Neural progenitor cell (in vitro differentiated cells): ENCODE measurements around the gene FMNL2. TPM values are rescaled to one million over a fixed set of nuclear protein-coding genes. Genes with fewer than 3 reads are reported as not detected.

Experiments used
- DNase-seq: peaks from one replicate; pipeline ENCODE4 v3.0.0-alpha.2; 2016; ENCODE audit warnings: low spot score
- H2AFZ ChIP-seq: fragments of 200-600 bp; sonication (generic); replicated peaks from 2 replicates; pipeline ENCODE4 v1.6.1; 2016; ENCODE audit warnings: antibody characterized with exemption
- H3F3A ChIP-seq: fragments of 200-600 bp; sonication (generic); 2 replicates; pipeline ENCODE4 v1.6.1; 2016; ENCODE audit warnings: antibody characterized with exemption, low read depth
- H3K27ac ChIP-seq: fragments of 200-600 bp; sonication (generic); 2 replicates; pipeline ENCODE4 v1.5.1; 2016; ENCODE audit warnings: mild to moderate bottlenecking
- H3K27me3 ChIP-seq: fragments of 200-600 bp; sonication (generic); 2 replicates; pipeline ENCODE4 v1.6.1; 2016; ENCODE audit warnings: mild to moderate bottlenecking, moderate library complexity
- H3K36me3 ChIP-seq: fragments of 200-600 bp; sonication (generic); 2 replicates; pipeline ENCODE4 v1.5.1; 2016
- H3K4me1 ChIP-seq: fragments of 200-600 bp; sonication (generic); 2 replicates; pipeline ENCODE4 v1.6.1; 2016; ENCODE audit warnings: mixed run types
- H3K4me2 ChIP-seq: fragments of 200-600 bp; sonication (generic); 2 replicates; pipeline ENCODE4 v1.6.1; 2016
- H3K4me3 ChIP-seq: fragments of 200-600 bp; sonication (generic); 2 replicates; pipeline ENCODE4 v1.5.1; 2016
- H3K79me2 ChIP-seq: fragments of 200-600 bp; sonication (generic); 2 replicates; pipeline ENCODE4 v1.6.1; 2016; ENCODE audit warnings: low read depth
- H3K9ac ChIP-seq: fragments of 200-600 bp; sonication (generic); 2 replicates; pipeline ENCODE4 v1.6.1; 2016
- H3K9me3 ChIP-seq: fragments of 200-600 bp; sonication (generic); 2 replicates; pipeline ENCODE4 v1.5.1; 2016; ENCODE audit warnings: low read depth
- H4K20me1 ChIP-seq: fragments of 200-600 bp; sonication (generic); 2 replicates; pipeline ENCODE4 v1.6.1; 2016; ENCODE audit warnings: low read depth
- H3K27ac Mint-ChIP-seq: 3 replicates; pipeline ENCODE4 v1.8.0; 2021; ENCODE audit warnings: mixed read lengths
- H3K27me3 Mint-ChIP-seq: 2 replicates; pipeline ENCODE4 v1.8.0; 2022; ENCODE audit warnings: low read depth, mild to moderate bottlenecking, inconsistent platforms, moderate library complexity, mixed read lengths; ENCODE audit not compliant: insufficient read depth
- H3K36me3 Mint-ChIP-seq: 3 replicates; pipeline ENCODE4 v1.8.0; 2021; ENCODE audit warnings: mixed read lengths
- H3K4me1 Mint-ChIP-seq: 3 replicates; pipeline ENCODE4 v1.8.0; 2021; ENCODE audit warnings: mixed read lengths
- H3K4me3 Mint-ChIP-seq: 3 replicates; pipeline ENCODE4 v1.8.0; 2021; ENCODE audit warnings: mild to moderate bottlenecking, moderate library complexity, mixed read lengths
- H3K9me3 Mint-ChIP-seq: 3 replicates; pipeline ENCODE4 v1.8.0; 2020; ENCODE audit warnings: mixed read lengths
- EZH2 ChIP-seq: fragments of 200-600 bp; sonication (generic); IDR thresholded peaks from 2 replicates; pipeline ENCODE4 v1.6.1; 2017; ENCODE audit warnings: antibody characterized with exemption, mild to moderate bottlenecking, moderate library complexity
- EZH2phosphoT487 ChIP-seq: fragments of 200-600 bp; sonication (generic); IDR thresholded peaks from 2 replicates; pipeline ENCODE4 v1.6.1; 2017; ENCODE audit warnings: antibody characterized with exemption
- total RNA-seq: library from RNA; depleted of rRNA; stranded (reverse); fragments of >200 nt; gene quantifications from 2 replicates; pipeline ENCODE4 v1.2.3, GENCODE V29; 2015; ENCODE audit warnings: low replicate concordance
- TF ChIP-seq, protein P1 (sequence below): fragments of 200-600 bp; sonication (generic); IDR thresholded peaks from 2 replicates; pipeline ENCODE4 v1.5.1; 2017; ENCODE audit warnings: antibody characterized with exemption, mild to moderate bottlenecking

The FMNL2 gene
- total RNA-seq, 1 donor from 2014 or later, result 99.7 TPM

- no peak overlapping the region for H3K9ac ChIP-seq
- peaks cover 10% of the 10 kb centered on the region for H3K27me3 ChIP-seq
- H3K4me2 ChIP-seq, result peak overlapping the region; percentile 91
- no peak overlapping the region for H2AFZ ChIP-seq
- Mint-ChIP-seq H3K36me3 (peaks cover 2% of the 10 kb centered on the region), H3K4me1 (peaks cover 34% of the 10 kb centered on the region), H3K9me3 (no peaks in the 10 kb centered on the region), H3K27ac (no peak overlapping the region), H3K27me3 (peaks cover 5% of the 10 kb centered on the region), H3K4me3 (peak overlapping the region; percentile 99)
- peaks cover 14% of the 10 kb centered on the region for H3F3A ChIP-seq
- TF ChIP-seq EZH2phosphoT487 (no peak), EZH2 (no peak)
- TF ChIP-seq, protein P1, sequence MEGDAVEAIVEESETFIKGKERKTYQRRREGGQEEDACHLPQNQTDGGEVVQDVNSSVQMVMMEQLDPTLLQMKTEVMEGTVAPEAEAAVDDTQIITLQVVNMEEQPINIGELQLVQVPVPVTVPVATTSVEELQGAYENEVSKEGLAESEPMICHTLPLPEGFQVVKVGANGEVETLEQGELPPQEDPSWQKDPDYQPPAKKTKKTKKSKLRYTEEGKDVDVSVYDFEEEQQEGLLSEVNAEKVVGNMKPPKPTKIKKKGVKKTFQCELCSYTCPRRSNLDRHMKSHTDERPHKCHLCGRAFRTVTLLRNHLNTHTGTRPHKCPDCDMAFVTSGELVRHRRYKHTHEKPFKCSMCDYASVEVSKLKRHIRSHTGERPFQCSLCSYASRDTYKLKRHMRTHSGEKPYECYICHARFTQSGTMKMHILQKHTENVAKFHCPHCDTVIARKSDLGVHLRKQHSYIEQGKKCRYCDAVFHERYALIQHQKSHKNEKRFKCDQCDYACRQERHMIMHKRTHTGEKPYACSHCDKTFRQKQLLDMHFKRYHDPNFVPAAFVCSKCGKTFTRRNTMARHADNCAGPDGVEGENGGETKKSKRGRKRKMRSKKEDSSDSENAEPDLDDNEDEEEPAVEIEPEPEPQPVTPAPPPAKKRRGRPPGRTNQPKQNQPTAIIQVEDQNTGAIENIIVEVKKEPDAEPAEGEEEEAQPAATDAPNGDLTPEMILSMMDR, result no peak
- H3K36me3 ChIP-seq, result no peaks in the 10 kb centered on the region
- peak overlapping the region; percentile 92 for H3K4me3 ChIP-seq
- no peaks in the 10 kb centered on the region for H3K9me3 ChIP-seq
- H3K4me1 ChIP-seq, result peaks cover 16% of the 10 kb centered on the region
- no peak for DNase-seq
- peaks cover 65% of the 10 kb centered on the region for H4K20me1 ChIP-seq
- no peak overlapping the region for H3K27ac ChIP-seq
- H3K79me2 ChIP-seq, result peaks cover 72% of the 10 kb centered on the region
Measured at GRCh38 chr2:152337511-152337903, 2.5 kb downstream of the FMNL2 start.

GRCh38 chr2:152339556-152340286, 4.7 kb downstream of the FMNL2 start:
- Mint-ChIP-seq H3K4me3 (no peak overlapping the region), H3K4me1 (peaks cover 28% of the 10 kb centered on the region), H3K9me3 (no peaks in the 10 kb centered on the region), H3K27ac (no peak overlapping the region), H3K36me3 (peaks cover 13% of the 10 kb centered on the region), H3K27me3 (peaks cover 5% of the 10 kb centered on the region)
- peaks cover 14% of the 10 kb centered on the region for H3F3A ChIP-seq
- H3K9me3 ChIP-seq, result no peaks in the 10 kb centered on the region
- H3K36me3 ChIP-seq, result no peaks in the 10 kb centered on the region
- H3K9ac ChIP-seq, result no peak overlapping the region
- no peak overlapping the region for H2AFZ ChIP-seq
- no peak overlapping the region for H3K4me2 ChIP-seq
- no peak overlapping the region for H3K27ac ChIP-seq
- peaks cover 94% of the 10 kb centered on the region for H3K79me2 ChIP-seq
- H4K20me1 ChIP-seq, result peaks cover 85% of the 10 kb centered on the region
- TF ChIP-seq, protein P1, result no peak
- TF ChIP-seq EZH2phosphoT487, result no peak
- no peaks in the 10 kb centered on the region for H3K27me3 ChIP-seq
- H3K4me3 ChIP-seq, result no peak overlapping the region
- no peak for DNase-seq
- H3K4me1 ChIP-seq, result peaks cover 19% of the 10 kb centered on the region

DNA sequence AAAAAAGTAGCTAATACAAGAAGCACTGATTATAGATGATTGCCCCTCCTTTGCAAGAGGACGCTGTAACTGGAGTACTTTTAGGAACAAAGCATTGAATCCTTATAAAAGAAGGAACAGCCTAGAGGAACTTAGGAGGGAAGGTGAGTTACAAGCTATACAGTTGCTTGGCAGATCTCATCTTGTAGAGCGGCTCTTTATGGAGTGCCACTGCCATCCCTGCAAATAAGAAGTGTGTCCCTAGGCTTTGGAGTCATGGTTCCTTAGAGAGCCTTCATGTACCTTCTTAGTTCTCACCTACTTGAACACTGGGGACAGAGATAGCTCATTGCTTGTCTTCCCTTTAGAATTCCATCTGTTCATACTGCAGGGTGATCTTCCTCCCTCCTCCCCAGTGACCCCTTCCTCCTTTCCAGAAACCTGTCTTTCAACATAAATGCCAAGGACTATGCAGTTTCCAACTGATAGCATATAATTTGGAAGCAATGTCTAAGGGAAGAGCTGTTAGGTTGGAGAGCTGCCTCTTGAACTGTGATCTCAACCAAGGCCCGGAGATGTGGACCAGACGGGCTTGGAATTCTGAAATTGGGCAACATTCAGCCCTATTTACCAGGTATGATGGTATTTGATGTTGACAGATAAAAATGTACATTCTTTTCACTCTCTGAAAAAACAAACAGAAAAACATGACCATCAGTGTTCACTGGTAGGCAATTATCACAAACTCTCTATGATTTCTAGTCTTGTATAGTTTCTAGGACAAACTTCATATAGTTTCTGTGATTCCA, 7.5 kb downstream of the FMNL2 start:
- peaks cover 17% of the 10 kb centered on the region for H3K36me3 Mint-ChIP-seq
- H3K27me3 Mint-ChIP-seq, result no peaks in the 10 kb centered on the region
- peaks cover 24% of the 10 kb centered on the region for H3K4me1 ChIP-seq
- H3K36me3 ChIP-seq, result no peaks in the 10 kb centered on the region
- H3K4me3 Mint-ChIP-seq, result no peak overlapping the region
- peaks cover 99% of the 10 kb centered on the region for H3K79me2 ChIP-seq
- H3K9me3 Mint-ChIP-seq, result no peaks in the 10 kb centered on the region
- H3K4me3 ChIP-seq, result no peak overlapping the region
- no peak for DNase-seq
- peaks cover 98% of the 10 kb centered on the region for H4K20me1 ChIP-seq
- no peak overlapping the region for H3K27ac ChIP-seq
- no peak for TF ChIP-seq EZH2phosphoT487
- H3K27ac Mint-ChIP-seq, result no peak overlapping the region
- H3K9me3 ChIP-seq, result no peaks in the 10 kb centered on the region
- no peak overlapping the region for H2AFZ ChIP-seq
- peaks cover 22% of the 10 kb centered on the region for H3K4me1 Mint-ChIP-seq
- H3K27me3 ChIP-seq, result no peaks in the 10 kb centered on the region
- H3F3A ChIP-seq, result no peaks in the 10 kb centered on the region
- H3K9ac ChIP-seq, result no peak overlapping the region
- no peak overlapping the region for H3K4me2 ChIP-seq

DNA sequence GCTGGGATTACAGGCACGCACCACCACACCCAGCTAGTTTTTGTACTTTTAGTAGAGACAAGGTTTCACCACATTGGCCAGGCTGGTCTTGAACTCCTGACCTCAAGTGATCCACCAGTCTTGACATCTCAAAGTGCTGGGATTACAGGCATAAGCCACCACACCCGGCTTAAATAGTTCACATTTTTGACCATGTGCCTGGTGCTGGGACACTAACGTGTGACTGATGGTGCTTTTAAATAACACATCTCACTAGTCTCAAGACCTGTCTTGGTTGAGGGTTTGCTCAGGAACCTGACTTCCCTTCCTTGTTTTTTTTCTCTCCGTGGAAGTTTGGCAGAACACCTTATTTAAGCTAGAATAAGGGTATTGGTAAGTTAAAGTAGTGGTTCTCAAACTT, 8.5 kb downstream of the FMNL2 start:
- Histone ChIP-seq H3K4me2 (no peak overlapping the region), H3K9ac (no peak overlapping the region), H3F3A (peaks cover 7% of the 10 kb centered on the region), H3K9me3 (no peaks in the 10 kb centered on the region), H3K4me3 (no peak overlapping the region), H3K79me2 (peaks cover 99% of the 10 kb centered on the region), H3K27me3 (no peaks in the 10 kb centered on the region), H3K27ac (no peak overlapping the region), H3K4me1 (peaks cover 24% of the 10 kb centered on the region), H3K36me3 (no peaks in the 10 kb centered on the region), H2AFZ (no peak overlapping the region), H4K20me1 (peaks cover 98% of the 10 kb centered on the region)
- no peak overlapping the region for H3K4me3 Mint-ChIP-seq
- no peaks in the 10 kb centered on the region for H3K9me3 Mint-ChIP-seq
- no peak for DNase-seq
- H3K27ac Mint-ChIP-seq, result no peak overlapping the region
- H3K4me1 Mint-ChIP-seq, result peaks cover 20% of the 10 kb centered on the region
- TF ChIP-seq EZH2phosphoT487 (no peak), EZH2 (no peak)
- TF ChIP-seq, protein P1, result no peak
- no peaks in the 10 kb centered on the region for H3K27me3 Mint-ChIP-seq
- peaks cover 17% of the 10 kb centered on the region for H3K36me3 Mint-ChIP-seq
